Calu3 (cell line): ENCODE data around the gene HEXD. TPM values are rescaled to one million over a fixed set of nuclear protein-coding genes. Genes with fewer than 3 reads are reported as not detected.
A peak's percentile ranks its signal among the peaks of the same experiment; 100 is the strongest.

Experiments
- BruUV-seq: library from RNA; stranded (reverse); fragments of 400-500 nt; replicated peaks from 2 replicates; lab custom pipeline; 2021; lab: Mats Ljungman, UMichigan
- CTCF ChIA-PET: fragments of 300-600 bp; sonication (Branson Sonifier 250); formaldehyde crosslinking; loops from one replicate; lab custom pipeline; 2022; ENCODE audit warnings: antibody characterized with exemption; lab: Charles Lee
- DNase-seq: peaks from one replicate; pipeline ENCODE4 v3.0.0; 2022
- H3K27ac Mint-ChIP-seq: one replicate; pipeline ENCODE4 v1.8.0; 2022; ENCODE audit warnings: mixed read lengths; ENCODE audit not compliant: unreplicated experiment
- H3K27me3 Mint-ChIP-seq: one replicate; pipeline ENCODE4 v1.8.0; 2022; ENCODE audit warnings: mixed read lengths; ENCODE audit not compliant: unreplicated experiment
- H3K36me3 Mint-ChIP-seq: one replicate; pipeline ENCODE4 v1.8.0; 2022; ENCODE audit warnings: mild to moderate bottlenecking, moderate library complexity, mixed read lengths; ENCODE audit not compliant: insufficient read depth, unreplicated experiment
- H3K4me1 Mint-ChIP-seq: one replicate; pipeline ENCODE4 v1.8.0; 2022; ENCODE audit warnings: mild to moderate bottlenecking, low read depth, mixed read lengths; ENCODE audit not compliant: unreplicated experiment
- H3K4me3 Mint-ChIP-seq: one replicate; pipeline ENCODE4 v1.8.0; 2022; ENCODE audit warnings: mild to moderate bottlenecking, low read depth, moderate library complexity, mixed read lengths; ENCODE audit not compliant: unreplicated experiment
- H3K9me3 Mint-ChIP-seq: one replicate; pipeline ENCODE4 v1.8.0; 2022; ENCODE audit warnings: low read depth, mixed read lengths; ENCODE audit not compliant: unreplicated experiment
- intact Hi-C: fragments of 100-400 bp; cut with micrococcal nuclease; formaldehyde crosslinking; loops from one replicate; pipeline ENCODE4 v1.10.0; 2022; ENCODE audit not compliant: unreplicated experiment
- total RNA-seq: library from RNA; stranded (reverse); gene quantifications from 2 replicates; pipeline ENCODE4 v1.2.3, GENCODE V29; 2022
- TF ChIP-seq, protein P1 (sequence below): fragments of 200-600 bp; IDR thresholded peaks from one replicate; pipeline ENCODE4 v1.8.0; 2022; ENCODE audit warnings: antibody characterized with exemption; ENCODE audit not compliant: unreplicated experiment

HEXD gene
- total RNA-seq, 1 experiment from 2014 or later: 30.7 TPM

DNA sequence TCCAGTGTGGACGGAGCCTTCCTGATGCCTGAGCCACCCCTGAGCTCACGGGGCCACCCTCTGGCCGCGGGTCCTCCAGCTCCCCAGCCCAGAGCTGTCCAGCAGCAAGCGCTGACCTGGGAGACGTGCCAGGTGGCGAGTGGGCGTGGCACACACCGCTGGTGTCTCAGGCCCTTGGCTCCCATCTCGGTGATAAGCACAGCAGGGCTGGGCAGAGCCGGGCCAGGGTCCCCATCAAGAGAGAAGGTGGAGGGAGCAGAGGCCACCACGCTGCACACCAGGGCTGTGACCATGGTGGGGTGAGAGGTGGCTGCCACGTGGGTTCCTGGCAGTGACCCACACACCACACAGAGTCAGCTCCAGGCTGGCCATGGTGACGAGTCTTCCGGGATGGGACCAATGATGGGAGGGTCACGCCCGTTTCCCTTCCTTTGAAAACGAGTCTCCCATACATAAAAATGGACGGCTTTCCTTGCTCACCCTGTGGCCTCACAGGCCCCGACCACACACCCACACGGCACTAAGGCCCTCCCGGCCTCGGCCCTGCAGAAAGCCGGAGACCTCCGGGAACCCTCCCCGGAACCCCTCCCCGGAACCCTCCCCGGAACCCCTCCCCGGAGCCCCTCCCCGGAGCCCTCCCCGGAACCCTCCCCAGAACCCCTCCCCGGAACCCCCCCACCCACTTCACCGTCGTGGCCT, 29.8 kb upstream of the HEXD start:
- no peak overlapping the region for H3K4me3 Mint-ChIP-seq
- peaks cover 11% of the 10 kb centered on the region for H3K4me1 Mint-ChIP-seq
- no TSS peak for BruUV-seq
- peaks cover 9% of the 10 kb centered on the region for H3K36me3 Mint-ChIP-seq
- intact Hi-C loops: no loop called here
- CTCF ChIA-PET: no interaction called here
- H3K27ac Mint-ChIP-seq: no peak overlapping the region
- H3K27me3 Mint-ChIP-seq: peaks cover 32% of the 10 kb centered on the region
- TF ChIP-seq, protein P1, sequence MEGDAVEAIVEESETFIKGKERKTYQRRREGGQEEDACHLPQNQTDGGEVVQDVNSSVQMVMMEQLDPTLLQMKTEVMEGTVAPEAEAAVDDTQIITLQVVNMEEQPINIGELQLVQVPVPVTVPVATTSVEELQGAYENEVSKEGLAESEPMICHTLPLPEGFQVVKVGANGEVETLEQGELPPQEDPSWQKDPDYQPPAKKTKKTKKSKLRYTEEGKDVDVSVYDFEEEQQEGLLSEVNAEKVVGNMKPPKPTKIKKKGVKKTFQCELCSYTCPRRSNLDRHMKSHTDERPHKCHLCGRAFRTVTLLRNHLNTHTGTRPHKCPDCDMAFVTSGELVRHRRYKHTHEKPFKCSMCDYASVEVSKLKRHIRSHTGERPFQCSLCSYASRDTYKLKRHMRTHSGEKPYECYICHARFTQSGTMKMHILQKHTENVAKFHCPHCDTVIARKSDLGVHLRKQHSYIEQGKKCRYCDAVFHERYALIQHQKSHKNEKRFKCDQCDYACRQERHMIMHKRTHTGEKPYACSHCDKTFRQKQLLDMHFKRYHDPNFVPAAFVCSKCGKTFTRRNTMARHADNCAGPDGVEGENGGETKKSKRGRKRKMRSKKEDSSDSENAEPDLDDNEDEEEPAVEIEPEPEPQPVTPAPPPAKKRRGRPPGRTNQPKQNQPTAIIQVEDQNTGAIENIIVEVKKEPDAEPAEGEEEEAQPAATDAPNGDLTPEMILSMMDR: no peak
- no peaks in the 10 kb centered on the region for H3K9me3 Mint-ChIP-seq
- DNase-seq: peak; percentile 70

DNA sequence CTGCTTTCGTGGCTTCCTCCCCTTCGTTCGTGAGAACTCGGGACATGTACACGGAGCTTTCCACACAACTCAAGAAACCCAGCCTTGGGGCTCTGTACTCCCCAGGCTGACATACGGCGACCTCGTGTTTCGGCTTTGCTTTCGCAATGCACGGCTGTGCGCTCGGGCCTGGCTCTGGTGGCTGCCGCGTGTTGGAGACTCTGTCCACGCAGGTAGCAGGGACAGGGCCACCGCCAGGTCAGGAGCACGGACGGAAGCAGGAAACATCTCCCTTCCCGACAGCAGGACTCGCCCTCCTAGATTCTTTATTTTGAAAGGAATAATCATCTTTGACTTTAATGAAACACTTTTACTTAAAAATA, 29.2 kb upstream of the HEXD start:
- H3K27ac Mint-ChIP-seq: no peak overlapping the region
- CTCF ChIA-PET: no interaction called here
- TF ChIP-seq, protein P1: no peak
- intact Hi-C loops: no loop called here
- peaks cover 9% of the 10 kb centered on the region for H3K36me3 Mint-ChIP-seq
- H3K4me3 Mint-ChIP-seq: no peak overlapping the region
- BruUV-seq: no TSS peak
- peaks cover 11% of the 10 kb centered on the region for H3K4me1 Mint-ChIP-seq
- H3K27me3 Mint-ChIP-seq: peaks cover 32% of the 10 kb centered on the region
- H3K9me3 Mint-ChIP-seq: no peaks in the 10 kb centered on the region
- DNase-seq: no peak

DNA sequence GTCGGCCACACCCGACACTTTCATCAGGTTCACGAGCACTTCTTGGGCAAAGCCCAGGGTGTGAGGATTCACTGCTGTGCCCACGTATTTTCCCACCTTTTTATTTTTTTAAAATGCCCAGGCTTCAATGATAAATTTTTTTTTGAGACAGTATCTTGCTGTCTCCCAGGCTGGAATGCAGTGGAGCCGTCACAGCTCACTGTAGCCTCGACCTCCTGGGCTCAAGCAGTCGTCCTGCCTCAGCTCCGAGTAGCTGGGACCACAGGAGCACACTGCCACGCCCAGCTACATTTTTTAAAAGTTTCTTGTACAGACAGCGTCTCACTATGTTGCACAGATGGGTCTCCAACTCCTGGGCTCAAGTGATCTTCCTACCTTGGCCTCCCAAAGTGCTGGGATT, 28.8 kb upstream of the HEXD start:
- intact Hi-C loops: no loop called here
- CTCF ChIA-PET: no interaction called here
- H3K27ac Mint-ChIP-seq: no peak overlapping the region

DNA sequence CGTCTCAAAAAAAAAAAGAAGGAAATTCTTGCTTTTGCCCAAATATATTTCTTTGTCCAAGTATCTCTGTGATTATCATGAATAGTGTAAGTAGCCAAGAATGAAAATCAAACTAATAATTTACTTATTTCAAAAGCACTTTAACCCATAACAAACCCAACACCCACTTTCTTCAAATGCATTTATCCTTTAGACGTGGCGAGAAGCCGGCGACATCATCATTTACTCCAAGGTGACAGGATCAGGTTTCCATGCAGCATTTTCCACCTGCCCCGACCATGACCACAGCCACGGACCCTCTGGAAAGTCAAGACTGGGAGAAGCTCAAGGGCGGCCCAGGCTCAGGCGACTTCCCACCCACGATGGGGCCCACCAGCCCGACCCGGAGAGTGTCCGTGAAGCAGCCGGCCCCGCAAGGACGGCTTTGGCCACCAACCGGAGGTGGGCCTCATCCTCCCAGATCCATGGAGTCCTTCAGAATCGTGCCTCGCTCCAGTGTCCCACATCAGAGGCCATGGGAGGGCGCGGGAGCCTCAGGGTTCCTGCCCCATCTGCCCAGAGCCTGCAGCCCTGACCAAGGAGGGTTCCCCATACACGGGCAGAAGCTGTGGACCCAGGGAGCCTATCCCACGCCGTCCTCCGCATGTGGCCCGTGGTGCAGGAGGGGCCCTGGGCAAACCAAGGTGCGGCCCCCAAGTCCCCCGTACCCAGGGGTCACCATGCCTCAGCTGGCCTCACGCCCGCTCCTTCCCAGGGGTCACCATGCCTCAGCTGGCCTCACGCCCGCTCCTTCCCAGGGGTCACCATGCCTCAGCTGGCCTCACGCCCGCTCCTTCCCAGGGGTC, 27.9 kb upstream of the HEXD start:
- peaks cover 11% of the 10 kb centered on the region for H3K4me1 Mint-ChIP-seq
- intact Hi-C loops: no loop called here
- peaks cover 32% of the 10 kb centered on the region for H3K27me3 Mint-ChIP-seq
- H3K36me3 Mint-ChIP-seq: peaks cover 4% of the 10 kb centered on the region
- TF ChIP-seq, protein P1: no peak
- no peak for DNase-seq
- CTCF ChIA-PET: no interaction called here
- H3K9me3 Mint-ChIP-seq: no peaks in the 10 kb centered on the region
- H3K27ac Mint-ChIP-seq: no peak overlapping the region
- H3K4me3 Mint-ChIP-seq: no peak overlapping the region
- BruUV-seq: no TSS peak

More for the DNA sequence above, 28.8 kb upstream of the HEXD start:
- Mint-ChIP-seq H3K4me1 (peaks cover 11% of the 10 kb centered on the region), H3K4me3 (no peak overlapping the region), H3K27me3 (peaks cover 32% of the 10 kb centered on the region), H3K9me3 (no peaks in the 10 kb centered on the region), H3K36me3 (peaks cover 9% of the 10 kb centered on the region)
- DNase-seq: no peak
- TF ChIP-seq, protein P1: no peak
- no TSS peak for BruUV-seq
